Right kidney (tissue), 1 donor: ENCODE measurements around the gene LMX1B.
A peak's percentile ranks its signal among the peaks of the same experiment; 100 is the strongest.
"Not testable (repeated sequence)": the region's sequence is repeated elsewhere in the genome, so short reads cannot be mapped to it uniquely, and the experiment has no call there.

Source experiments
- DNase-seq: peaks from one replicate; pipeline ENCODE4 v3.0.0-alpha.2; 2016

LMX1B gene

GRCh38 chr9:126697330-126697729 is 83.6 kb downstream of the LMX1B start:
- DNase-seq, result no peak

- DNase-seq, result no peak
Measured at GRCh38 chr9:126698251-126698650, 84.5 kb downstream of the LMX1B start.

- DNase-seq, result no peak
Measured at GRCh38 chr9:126698756-126699155, 85.0 kb downstream of the LMX1B start.

- DNase-seq, result no peak
Measured at GRCh38 chr9:126699401-126699881, 85.7 kb downstream of the LMX1B start.

- no peak for DNase-seq
Measured at GRCh38 chr9:126700296-126700695, 86.6 kb downstream of the LMX1B start.

GRCh38 chr9:126700903-126701812 is 87.4 kb downstream of the LMX1B start:
- DNase-seq, result no peak

- DNase-seq, result no peak
Measured at GRCh38 chr9:126701813-126702140, 88.0 kb downstream of the LMX1B start.

GRCh38 chr9:126702151-126703001 is 88.6 kb downstream of the LMX1B start:
- DNase-seq, result no peak

GRCh38 chr9:126703002-126703865 is 89.5 kb downstream of the LMX1B start:
- DNase-seq, result no peak

- no peak for DNase-seq
Measured at GRCh38 chr9:126703866-126704156, 90.1 kb downstream of the LMX1B start.

GRCh38 chr9:126704157-126704891 is 90.6 kb downstream of the LMX1B start:
- DNase-seq, result peak; percentile 31

- DNase-seq, result peak; percentile 71
Measured at GRCh38 chr9:126704892-126705766, 91.4 kb downstream of the LMX1B start.

GRCh38 chr9:126705767-126706697 is 92.3 kb downstream of the LMX1B start:
- DNase-seq, result no peak

- DNase-seq, result no peak
Measured at GRCh38 chr9:126706698-126707053, 92.9 kb downstream of the LMX1B start.

- no peak for DNase-seq
Measured at GRCh38 chr9:126707083-126707482, 93.4 kb downstream of the LMX1B start.

GRCh38 chr9:126707712-126708111 is 94.0 kb downstream of the LMX1B start:
- not testable (repeated sequence) for DNase-seq

- no peak for DNase-seq
Measured at GRCh38 chr9:126708178-126708577, 94.5 kb downstream of the LMX1B start.

- no peak for DNase-seq
Measured at GRCh38 chr9:126709241-126709640, 95.5 kb downstream of the LMX1B start.

GRCh38 chr9:126715382-126715781 is 101.7 kb downstream of the LMX1B start:
- DNase-seq, result no peak

- not testable (repeated sequence) for DNase-seq
Measured at GRCh38 chr9:126717441-126717840, 103.7 kb downstream of the LMX1B start.
